CD14-positive monocyte (primary cell): ENCODE data around the gene SYNE2. TPM values are rescaled to one million over a fixed set of nuclear protein-coding genes. Genes with fewer than 3 reads are reported as not detected.

Experiments
- DNase-seq, 3 donors: peaks; one replicate each; pipeline ENCODE4 v3.0.0-alpha.2; 2011 to 2022
- H2AFZ ChIP-seq: 2 replicates; pipeline ENCODE4 v1.6.0; 2012; ENCODE audit warnings: mild to moderate bottlenecking, low read depth, low read length, inconsistent platforms; ENCODE audit not compliant: insufficient read depth, poor library complexity, severe bottlenecking
- H3K27ac ChIP-seq, 2 donors: 1 replicate in 1 of 2; 2 replicates in 1 of 2; pipeline ENCODE4 v1.5.1; 2012 to 2013; ENCODE audit warnings: low read length in 2 of 2, control low read depth in 1 of 2, inconsistent platforms in 1 of 2, low read depth in 1 of 2, mild to moderate bottlenecking in 1 of 2
- H3K27me3 ChIP-seq, 2 donors: one replicate each; pipeline versions ENCODE4 v1.6.0 to v1.6.1; 2011 to 2013; ENCODE audit warnings: low read length in 2 of 2; ENCODE audit not compliant: control insufficient read depth in 2 of 2, insufficient read depth in 2 of 2
- H3K36me3 ChIP-seq, 2 donors: replicated peaks in 1 of 2; 1 replicate in 1 of 2; 2 replicates in 1 of 2; pipeline versions ENCODE4 v1.5.1 to v1.6.1; 2012 to 2013; ENCODE audit warnings: low read length in 2 of 2, control low read depth in 1 of 2, inconsistent platforms in 1 of 2, mild to moderate bottlenecking in 1 of 2; ENCODE audit not compliant: insufficient read depth in 2 of 2, control insufficient read depth in 1 of 2
- H3K4me1 ChIP-seq, 2 donors: 1 replicate in 1 of 2; 2 replicates in 1 of 2; pipeline versions ENCODE4 v1.5.1 to v1.6.1; 2012 to 2013; ENCODE audit warnings: low read length in 2 of 2, control low read depth in 1 of 2, inconsistent platforms in 1 of 2, mild to moderate bottlenecking in 1 of 2, moderate library complexity in 1 of 2; ENCODE audit not compliant: insufficient read depth in 2 of 2, control insufficient read depth in 1 of 2
- H3K4me2 ChIP-seq: replicated peaks from 2 replicates; pipeline ENCODE3; 2012; ENCODE audit warnings: low read length, moderate library complexity, mild to moderate bottlenecking; ENCODE audit not compliant: poor library complexity, severe bottlenecking; ENCODE audit errors: extremely low read depth
- H3K4me3 ChIP-seq, 3 experiments: fragments of 200-600 bp in 1 of 3; sonication (generic) in 1 of 3; replicated peaks in 1 of 3; 1 replicate in 2 of 3; 2 replicates in 1 of 3; pipeline ENCODE4 v1.5.1; 2011 to 2013; ENCODE audit warnings: low read length in 3 of 3, mild to moderate bottlenecking in 3 of 3, control low read depth in 2 of 3, low read depth in 2 of 3, inconsistent platforms in 1 of 3, moderate library complexity in 1 of 3
- H3K79me2 ChIP-seq: 2 replicates; pipeline ENCODE4 v1.6.0; 2012; ENCODE audit warnings: mild to moderate bottlenecking, control low read depth, inconsistent platforms, low read length, moderate library complexity; ENCODE audit not compliant: insufficient read depth
- H3K9ac ChIP-seq: 2 replicates; pipeline ENCODE4 v1.6.0; 2017; ENCODE audit warnings: low read length, mild to moderate bottlenecking; ENCODE audit not compliant: insufficient read depth, poor library complexity, severe bottlenecking
- H3K9me3 ChIP-seq, 2 donors: replicated peaks in 1 of 2; 1 replicate in 1 of 2; 2 replicates in 1 of 2; pipeline versions ENCODE4 v1.5.1 to v1.6.1; 2012 to 2013; ENCODE audit warnings: low read length in 2 of 2, control low read depth in 1 of 2; ENCODE audit not compliant: control insufficient read depth in 1 of 2, insufficient read depth in 1 of 2
- H4K20me1 ChIP-seq: 2 replicates; pipeline ENCODE4 v1.6.0; 2012; ENCODE audit warnings: mild to moderate bottlenecking, low read length, control low read depth, moderate library complexity; ENCODE audit not compliant: insufficient read depth
- H3K27ac Mint-ChIP-seq, 7 donors: one replicate each; pipeline ENCODE4 v1.8.0; 2020; ENCODE audit warnings: mild to moderate bottlenecking in 7 of 7, mixed read lengths in 7 of 7, moderate library complexity in 6 of 7, inconsistent platforms in 2 of 7
- H3K27me3 Mint-ChIP-seq, 3 donors: one replicate each; pipeline ENCODE4 v1.8.0; 2021 to 2022; ENCODE audit warnings: low read depth in 3 of 3, mild to moderate bottlenecking in 3 of 3, mixed read lengths in 3 of 3, moderate library complexity in 3 of 3, inconsistent platforms in 1 of 3
- H3K36me3 Mint-ChIP-seq, 2 donors: one replicate each; pipeline ENCODE4 v1.8.0; 2020; ENCODE audit warnings: mixed read lengths in 2 of 2, inconsistent platforms in 1 of 2, mild to moderate bottlenecking in 1 of 2
- H3K4me1 Mint-ChIP-seq: one replicate; pipeline ENCODE4 v1.8.0; 2020; ENCODE audit warnings: mild to moderate bottlenecking, mixed read lengths
- H3K4me3 Mint-ChIP-seq, 2 donors: one replicate each; pipeline ENCODE4 v1.8.0; 2020; ENCODE audit warnings: mild to moderate bottlenecking in 2 of 2, mixed read lengths in 2 of 2, moderate library complexity in 1 of 2
- H3K9me3 Mint-ChIP-seq, 7 donors: one replicate each; pipeline ENCODE4 v1.8.0; 2020 to 2022; ENCODE audit warnings: mixed read lengths in 7 of 7, mild to moderate bottlenecking in 6 of 7, moderate library complexity in 6 of 7, inconsistent platforms in 2 of 7
- CTCF ChIP-seq: fragments of 200-600 bp; IDR thresholded peaks from one replicate; pipeline ENCODE4 v1.8.0; 2022; ENCODE audit warnings: antibody characterized with exemption, mild to moderate bottlenecking
- WGBS: methylation state at CpG from one replicate; pipeline ENCODE4 v1.1.5; 2013; ENCODE audit warnings: missing lambda C conversion rate; ENCODE audit not compliant: insufficient coverage; 5-methylcytosine and 5-hydroxymethylcytosine counted together
- intact Hi-C, 2 donors: fragments of 100-400 bp; cut with micrococcal nuclease; formaldehyde crosslinking; loops; one replicate each; pipeline versions ENCODE4 v1.15.0 to v1.15.1; 2023
- polyA plus RNA-seq, 3 donors: library from polyadenylated mRNA; depleted of rRNA in 1 of 3; unstranded in 2 of 3; stranded (reverse) in 1 of 3; fragments of 300-500 nt in 2 of 3; fragments of >200 nt in 1 of 3; fragmentation: Illumina TruSeq in 2 of 3; gene quantifications; 1 replicate in 2 of 3; 2 replicates in 1 of 3; pipeline ENCODE4 v1.2.3, GENCODE V29; 2012 to 2021

The SYNE2 gene
- polyA plus RNA-seq, 3 donors = 0.06 to 0.46 (median 0.44) TPM

- Mint-ChIP-seq H3K27me3 (peaks cover 0 to 4% (median 2%) of the 10 kb centered on the region in 3 donors), H3K4me1 (no peaks in the 10 kb centered on the region), H3K36me3 (no peaks in the 10 kb centered on the region), H3K27ac (no peak overlapping the region), H3K9me3 (peaks cover 0 to 3% (median 0%) of the 10 kb centered on the region in 7 donors), H3K4me3 (no peak overlapping the region)
- Histone ChIP-seq H3K4me3 (no peak overlapping the region), H3K27me3 (no peaks in the 10 kb centered on the region), H3K4me1 (no peaks in the 10 kb centered on the region), H3K79me2 (no peaks in the 10 kb centered on the region), H3K9me3 (no peaks in the 10 kb centered on the region), H3K4me2 (no peak overlapping the region), H3K36me3 (no peaks in the 10 kb centered on the region), H4K20me1 (no peaks in the 10 kb centered on the region), H3K9ac (no peak overlapping the region), H3K27ac (no peak overlapping the region), H2AFZ (no peak overlapping the region)
- TF ChIP-seq CTCF = no peak
- intact Hi-C loops = no loop called here
- no peak for DNase-seq
Measured at GRCh38 chr14:64088647-64088964, 235.8 kb downstream of the SYNE2 start.

DNA sequence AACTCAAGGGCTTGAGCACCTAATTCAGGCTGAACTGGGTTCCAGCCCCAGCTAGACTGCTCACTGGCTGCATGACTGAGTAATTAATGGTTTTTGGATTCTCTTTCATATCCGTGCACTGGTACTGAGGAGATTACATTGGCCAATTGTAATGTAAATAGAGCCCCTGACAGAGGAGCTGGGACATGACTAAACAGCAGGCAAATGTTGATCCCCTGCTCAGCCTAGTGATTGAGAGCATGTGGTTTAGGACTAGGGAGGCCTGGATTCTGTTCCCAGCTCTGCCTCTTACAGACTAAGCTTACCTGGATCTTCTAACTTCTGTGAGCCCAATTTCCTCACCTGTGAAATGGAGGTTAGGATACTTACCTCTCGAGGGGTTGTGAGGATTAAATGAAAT is 237.1 kb downstream of the SYNE2 start:
- 100% methylated on average over 1 of the region's 2 CpGs for WGBS
- no peaks in the 10 kb centered on the region for H3K79me2 ChIP-seq
- no peak overlapping the region for H3K4me3 Mint-ChIP-seq

More for the DNA sequence above, 237.1 kb downstream of the SYNE2 start:
- intact Hi-C loops = no loop called here
- no peaks in the 10 kb centered on the region for H3K36me3 ChIP-seq
- H3K9me3 ChIP-seq = no peaks in the 10 kb centered on the region
- no peak overlapping the region for H2AFZ ChIP-seq
- H3K27me3 Mint-ChIP-seq = peaks cover 0 to 4% (median 2%) of the 10 kb centered on the region in 3 donors
- peaks cover 0 to 2% (median 0%) of the 10 kb centered on the region in 7 donors for H3K9me3 Mint-ChIP-seq
- H3K4me1 Mint-ChIP-seq = no peaks in the 10 kb centered on the region
- no peaks in the 10 kb centered on the region for H4K20me1 ChIP-seq
- H3K4me3 ChIP-seq = no peak overlapping the region
- TF ChIP-seq CTCF = no peak
- no peak overlapping the region for H3K9ac ChIP-seq
- no peaks in the 10 kb centered on the region for H3K4me1 ChIP-seq
- no peak overlapping the region for H3K27ac ChIP-seq
- no peaks in the 10 kb centered on the region for H3K27me3 ChIP-seq
- H3K27ac Mint-ChIP-seq = no peak overlapping the region
- no peaks in the 10 kb centered on the region for H3K36me3 Mint-ChIP-seq
- DNase-seq = no peak
- H3K4me2 ChIP-seq = no peak overlapping the region
